Stimulated activated CD8-positive, alpha-beta memory T cell treated with anti-CD3 and anti-CD28 coated beads, Interleukin-15, amount 100 ng/mL, for 4 hours (primary cell): ENCODE data around the gene SPDYE6.
A peak's percentile ranks its signal among the peaks of the same experiment; 100 is the strongest.
"Not testable (repeated sequence)": the region's sequence is repeated elsewhere in the genome, so short reads cannot be mapped to it uniquely, and the experiment has no call there.

Experiments used
- DNase-seq, 2 donors: peaks; one replicate each; pipeline ENCODE4 v3.0.0-alpha.2; 2020; ENCODE audit warnings: low read depth in 2 of 2

Gene SPDYE6

DNA sequence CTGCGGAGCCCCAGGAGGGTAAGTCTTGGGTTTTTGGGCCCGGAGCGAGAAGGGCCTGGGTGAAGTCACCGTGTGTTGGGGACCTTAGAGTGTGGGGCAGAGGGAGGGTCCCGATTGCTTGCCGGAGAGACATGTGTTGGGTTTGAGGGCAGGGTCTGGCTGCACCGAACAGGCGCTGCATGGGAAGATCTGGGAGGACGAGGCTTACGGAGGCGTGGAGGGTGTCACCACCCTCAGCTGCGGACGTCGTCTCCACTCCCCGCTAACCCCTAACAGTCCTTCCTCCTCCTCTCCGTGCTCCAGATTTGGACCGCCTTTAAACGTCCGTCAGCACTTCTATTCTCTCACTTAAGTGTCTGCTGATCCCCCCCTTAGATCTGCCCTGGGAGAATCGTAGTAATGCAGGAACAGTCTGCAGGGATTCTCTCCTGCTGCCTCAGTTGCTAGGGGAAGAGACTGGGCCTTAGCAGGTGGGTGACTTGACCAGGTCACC is 8.2 kb upstream of the SPDYE6 start:
- not testable (repeated sequence) for DNase-seq

DNA sequence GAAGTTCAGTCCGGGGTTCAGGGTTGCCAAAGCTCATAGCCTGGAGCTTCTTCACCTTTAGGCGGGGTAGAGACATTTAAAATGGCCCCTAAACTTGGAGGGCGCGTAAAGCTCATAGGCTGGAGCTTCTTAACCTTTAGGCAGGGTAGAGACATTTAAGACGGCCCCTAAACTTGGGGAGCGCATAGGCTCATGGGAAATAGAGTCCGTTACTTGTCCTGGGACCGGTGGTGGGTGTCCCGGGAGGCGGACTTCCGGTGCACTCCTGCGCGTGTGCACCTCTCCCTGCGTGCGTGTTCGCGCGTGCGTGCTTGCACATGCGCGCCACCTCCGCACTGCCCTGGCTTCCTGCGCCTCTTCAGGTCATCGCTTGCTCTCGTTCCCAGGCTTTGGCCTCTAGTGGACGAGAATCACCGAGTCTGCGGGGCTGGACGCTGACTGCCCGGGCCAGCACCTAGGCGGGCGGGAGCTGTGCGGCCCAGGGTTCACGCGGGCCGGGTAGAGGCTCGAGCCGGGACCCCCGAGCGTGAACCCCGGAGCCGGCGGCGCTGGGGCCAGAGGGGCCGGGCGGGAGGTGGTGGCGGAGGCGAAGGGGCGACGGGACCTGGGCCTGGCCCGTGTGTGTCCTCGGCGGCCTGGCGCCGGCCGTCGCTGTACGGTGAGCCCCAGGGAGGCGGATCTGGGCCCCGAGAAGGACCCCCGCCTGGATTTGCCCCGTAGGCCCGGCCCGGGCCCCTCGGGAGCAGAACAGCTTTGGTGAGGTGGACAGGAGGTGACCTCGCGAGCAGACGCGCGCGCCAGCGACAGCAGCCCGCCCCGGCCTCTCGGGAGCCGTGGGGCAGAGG is 7.5 kb upstream of the SPDYE6 start:
- DNase-seq = peak; percentile 84 to 91

DNA sequence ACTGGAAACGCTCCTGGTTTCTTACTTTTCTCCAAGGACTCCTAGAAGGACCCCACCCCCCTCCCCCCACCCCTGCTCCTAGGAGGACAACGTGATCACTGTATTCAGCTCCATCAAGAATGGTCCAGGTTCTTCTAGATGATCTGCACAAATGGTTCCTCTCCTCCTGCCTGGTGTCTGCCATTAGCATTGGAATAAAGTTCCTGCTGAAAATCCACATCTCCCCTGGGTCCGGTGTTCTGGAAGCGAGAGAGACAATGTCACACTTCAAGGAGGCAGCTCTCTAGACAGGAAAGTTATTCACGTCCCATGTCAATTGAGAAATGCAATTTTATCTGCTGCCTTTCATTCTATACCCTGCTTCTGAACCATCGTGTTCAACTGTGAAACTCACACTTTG is 9.3 kb downstream of the SPDYE6 start:
- not testable (repeated sequence) for DNase-seq

DNA sequence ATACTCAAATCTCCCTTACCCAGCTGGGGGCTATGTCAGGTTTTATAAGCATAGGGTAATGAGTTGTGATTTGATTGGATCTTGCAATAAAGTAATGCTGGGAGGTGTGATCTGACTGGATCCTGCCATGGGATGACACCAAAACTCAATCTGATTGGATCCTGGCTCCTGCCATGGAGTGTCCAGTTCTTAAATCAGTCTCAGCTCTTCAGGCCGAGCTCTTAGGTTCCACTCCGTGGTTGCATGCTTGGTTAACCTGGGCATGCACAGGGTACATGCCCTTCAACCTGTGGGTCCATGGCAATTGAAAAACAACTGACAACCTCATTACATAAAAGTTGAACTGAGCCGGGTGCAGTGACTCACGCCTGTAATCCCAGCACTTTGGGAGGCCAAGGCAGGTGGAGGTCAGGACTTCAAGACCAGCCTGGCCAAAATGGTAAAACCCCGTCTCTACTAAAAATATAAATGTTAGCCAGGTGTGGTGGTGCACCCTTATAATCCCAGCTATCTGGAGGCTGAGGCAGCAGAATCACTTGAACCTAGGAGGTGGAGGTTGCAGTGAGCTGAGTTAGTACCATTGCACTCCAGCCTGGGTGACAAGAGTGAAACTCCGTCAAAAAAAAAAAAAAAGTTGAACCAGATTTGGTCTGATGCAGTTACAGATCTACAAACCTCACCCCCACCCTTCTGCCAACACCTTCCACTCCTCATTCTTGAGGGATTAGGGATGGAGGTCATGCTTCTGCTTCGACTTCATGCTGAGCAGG is 15.5 kb downstream of the SPDYE6 start:
- not testable (repeated sequence) for DNase-seq

DNA sequence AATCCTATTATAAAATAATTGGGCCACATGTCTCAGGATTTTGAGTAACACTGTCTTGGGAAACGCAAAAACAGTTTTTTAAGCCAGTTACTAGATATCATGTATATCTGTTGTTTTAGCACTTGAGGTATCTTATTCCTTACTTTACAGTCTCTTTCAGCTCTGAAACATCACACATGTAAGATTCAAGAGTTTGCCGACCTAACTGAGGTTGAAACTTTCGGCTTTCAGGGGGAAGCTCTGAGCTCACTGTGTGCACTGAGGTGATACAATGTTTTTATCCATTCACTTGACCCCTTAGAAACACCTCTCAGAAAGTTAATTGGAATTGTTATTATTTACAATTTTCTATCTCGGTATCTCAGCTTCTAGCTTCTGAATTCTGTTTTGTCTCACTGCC is 18.8 kb downstream of the SPDYE6 start:
- not testable (repeated sequence) for DNase-seq

DNA sequence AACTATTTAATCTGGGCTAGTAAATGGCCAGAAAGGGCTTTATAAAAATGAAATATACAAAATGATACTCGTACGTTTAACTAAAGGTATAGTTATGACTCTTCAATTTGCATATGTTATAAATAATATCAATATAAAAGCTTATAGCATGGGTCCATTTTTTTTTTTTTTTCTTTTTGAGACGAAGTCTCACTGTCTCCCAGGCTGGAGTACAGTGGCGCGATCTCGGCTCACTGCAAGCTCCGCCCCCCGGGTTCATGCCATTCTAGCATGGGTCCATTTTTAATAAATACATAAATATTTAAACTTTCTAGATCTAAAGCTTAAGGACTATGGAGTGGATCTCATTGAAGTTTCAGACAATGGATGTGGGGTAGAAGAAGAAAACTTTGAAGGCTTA is 19.2 kb downstream of the SPDYE6 start:
- DNase-seq = not testable (repeated sequence)

DNA sequence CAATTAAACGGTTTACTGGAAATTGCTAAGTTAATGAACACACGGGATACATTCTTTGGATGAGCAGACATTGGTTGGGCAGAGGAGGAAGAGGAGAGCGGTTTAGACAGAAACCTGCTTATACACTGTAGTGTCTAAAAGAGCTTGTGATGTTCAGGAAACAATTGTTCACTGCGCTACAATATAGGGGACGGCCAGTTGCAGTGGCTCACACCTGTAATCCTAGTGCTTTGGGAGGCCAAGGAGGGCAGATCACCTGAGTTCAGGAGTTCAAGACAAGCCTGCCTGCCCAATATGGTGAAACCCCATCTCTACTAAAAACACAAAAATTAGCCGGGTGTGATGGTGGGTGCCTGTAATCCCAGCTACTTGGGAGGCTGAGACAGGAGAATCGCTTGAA is 20.7 kb downstream of the SPDYE6 start:
- not testable (repeated sequence) for DNase-seq

DNA sequence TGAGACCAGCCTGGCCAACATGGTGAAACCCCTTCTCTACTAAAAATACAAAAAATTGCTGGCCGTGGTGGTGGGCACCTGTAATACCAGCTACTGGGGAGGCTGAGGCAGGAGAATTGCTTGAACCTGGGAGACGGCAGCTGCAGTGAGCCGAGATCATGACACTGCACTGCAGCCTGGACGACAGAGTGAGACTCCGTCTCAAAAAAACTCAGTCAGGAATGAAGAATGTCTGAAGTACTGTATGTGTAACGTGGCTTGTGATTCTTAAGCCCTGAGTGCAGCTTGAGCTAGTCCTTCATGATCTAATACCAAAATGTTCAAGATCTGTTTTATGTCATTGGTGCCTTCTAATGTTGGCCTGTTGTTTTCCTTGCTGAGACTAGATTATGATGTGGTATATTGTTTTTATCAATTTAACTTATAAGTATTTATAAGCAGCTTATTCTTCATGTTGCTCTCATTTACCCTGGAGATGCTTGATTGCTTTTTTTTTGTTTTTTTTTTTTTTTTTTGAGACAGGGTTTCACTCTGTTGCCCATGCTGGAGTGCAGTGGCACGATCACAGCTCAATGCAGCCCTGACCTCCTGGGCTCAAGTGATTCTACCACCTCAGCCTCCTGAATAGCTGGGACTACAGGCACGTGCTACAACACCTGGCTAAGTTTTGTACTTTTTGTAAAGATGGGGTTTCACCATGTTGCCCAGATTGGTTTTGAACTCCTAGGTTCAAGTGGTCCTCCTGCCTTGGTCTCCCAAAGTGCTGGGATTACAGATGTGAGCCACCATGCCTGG is 25.4 kb downstream of the SPDYE6 start:
- not testable (repeated sequence) for DNase-seq

DNA sequence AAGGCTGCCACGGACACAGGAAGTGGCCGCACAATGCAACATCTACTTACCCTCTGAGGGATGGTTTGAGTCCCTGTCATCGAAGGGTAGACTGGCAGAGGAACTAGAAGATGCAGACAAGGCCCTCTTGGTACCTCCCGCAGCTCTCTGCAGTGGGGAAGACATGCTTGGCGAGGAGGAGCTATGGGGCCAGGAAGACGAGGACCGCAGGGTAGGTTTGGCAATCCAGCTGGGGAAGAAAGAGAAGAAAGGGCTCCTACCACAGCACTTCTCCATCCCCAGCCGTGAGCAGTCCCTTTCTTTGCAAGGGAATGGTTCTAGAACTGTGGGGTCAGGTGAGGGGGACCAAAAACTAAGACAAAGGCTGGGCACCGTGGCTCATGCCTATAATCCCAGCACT is 26.9 kb downstream of the SPDYE6 start:
- DNase-seq = not testable (repeated sequence)

DNA sequence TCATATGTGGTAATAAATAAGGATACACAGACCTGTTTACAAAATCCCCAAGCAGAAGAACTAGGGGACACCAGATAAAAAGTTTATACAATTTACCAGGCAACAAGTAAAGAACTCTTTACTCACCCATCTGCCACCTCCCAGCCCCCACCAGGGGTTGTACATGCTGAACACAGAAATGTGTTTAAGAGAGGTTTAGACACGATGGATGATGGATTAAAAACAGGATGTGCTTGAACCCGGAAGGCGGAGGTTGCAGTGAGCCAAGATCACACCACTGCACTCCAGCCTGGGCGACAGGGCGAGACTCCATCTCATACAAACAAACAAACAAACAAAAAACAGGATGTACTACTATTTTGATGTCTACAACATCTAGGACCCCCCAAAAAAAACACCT is 27.4 kb downstream of the SPDYE6 start:
- not testable (repeated sequence) for DNase-seq

DNA sequence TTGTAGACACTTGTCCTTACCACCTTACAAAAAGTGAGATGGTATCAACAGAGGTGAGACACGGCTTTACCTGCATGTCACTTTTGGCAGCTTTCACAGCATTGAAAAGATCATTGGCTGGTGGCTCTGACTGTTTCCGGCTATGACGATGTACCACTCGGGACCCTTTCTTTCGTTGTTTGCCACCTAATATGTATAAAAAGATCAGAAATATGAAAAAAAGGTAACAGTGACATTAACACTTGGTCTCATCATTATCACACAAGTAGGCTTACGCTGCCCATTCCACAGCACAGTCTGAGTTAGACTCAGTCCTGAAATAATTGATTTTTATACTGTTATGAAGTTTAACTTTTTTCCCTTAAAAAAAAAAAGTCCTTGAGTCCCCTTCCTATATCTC is 29.1 kb downstream of the SPDYE6 start:
- DNase-seq = not testable (repeated sequence)

DNA sequence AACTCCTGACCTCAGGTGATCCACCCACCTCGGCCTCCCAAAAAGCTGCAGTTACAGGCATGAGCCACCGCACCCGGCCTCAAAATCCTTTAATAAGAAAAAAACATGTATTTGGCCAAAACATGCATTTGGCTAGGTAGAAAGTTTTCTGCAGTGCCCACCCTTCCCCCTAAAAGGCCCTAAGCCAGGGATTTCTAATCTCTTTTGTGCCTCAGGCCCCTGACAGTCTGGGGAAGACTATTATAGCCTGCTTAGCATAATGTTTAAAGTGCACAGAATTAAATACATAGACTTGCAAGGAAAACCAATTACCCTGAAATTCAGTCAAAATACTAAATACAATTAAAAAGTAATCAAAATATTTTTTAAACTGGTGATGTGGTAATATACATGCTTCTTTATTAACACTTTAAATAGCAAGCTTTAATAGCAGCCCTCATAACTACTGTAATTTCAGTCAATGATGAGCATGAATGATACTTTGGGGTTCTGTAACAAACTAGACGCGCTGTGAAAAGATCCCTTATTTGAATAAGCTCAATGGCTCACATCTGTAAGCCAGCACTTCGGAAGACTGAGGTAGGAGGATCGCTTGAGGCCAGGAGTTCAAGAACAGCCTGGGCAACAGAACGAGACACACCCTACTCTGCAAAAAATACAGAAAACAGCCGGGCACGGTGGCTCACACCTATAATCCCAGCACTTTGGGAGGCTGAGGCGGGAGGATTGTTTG is 29.9 kb downstream of the SPDYE6 start:
- DNase-seq = no peak

DNA sequence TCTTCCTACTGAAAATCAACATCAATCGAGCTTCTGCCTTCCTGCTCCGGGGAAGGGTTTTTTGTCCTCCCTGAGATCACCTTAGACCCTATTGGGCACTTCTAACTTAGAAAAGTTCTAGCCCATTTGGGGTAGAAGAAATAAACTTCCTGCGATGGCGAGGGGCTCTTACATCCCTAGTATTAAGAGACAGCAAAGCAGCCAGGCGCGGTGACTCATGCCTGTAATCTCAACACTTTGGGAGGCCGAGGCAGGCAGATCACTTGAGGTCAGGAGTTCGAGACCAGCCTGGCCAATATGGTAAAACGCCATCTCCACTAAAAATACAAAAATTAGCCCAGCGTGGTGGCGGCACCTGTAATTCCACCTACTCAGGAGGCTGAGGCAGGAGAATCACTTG is 31.1 kb downstream of the SPDYE6 start:
- not testable (repeated sequence) for DNase-seq

DNA sequence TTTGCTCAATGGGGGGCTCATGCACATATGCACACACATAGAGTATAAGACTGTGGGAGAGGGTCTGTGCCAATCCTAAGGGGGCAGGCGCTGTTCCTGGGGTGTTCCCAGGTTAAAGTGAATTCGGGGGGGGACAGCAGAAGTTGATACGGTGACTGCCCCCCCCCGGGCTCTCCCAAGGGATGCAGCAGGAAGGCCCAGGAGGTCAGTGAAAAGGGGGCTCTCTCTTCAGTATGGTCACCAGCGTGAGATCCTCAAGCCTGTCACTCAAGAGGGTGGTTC is 32.4 kb downstream of the SPDYE6 start:
- no peak for DNase-seq

DNA sequence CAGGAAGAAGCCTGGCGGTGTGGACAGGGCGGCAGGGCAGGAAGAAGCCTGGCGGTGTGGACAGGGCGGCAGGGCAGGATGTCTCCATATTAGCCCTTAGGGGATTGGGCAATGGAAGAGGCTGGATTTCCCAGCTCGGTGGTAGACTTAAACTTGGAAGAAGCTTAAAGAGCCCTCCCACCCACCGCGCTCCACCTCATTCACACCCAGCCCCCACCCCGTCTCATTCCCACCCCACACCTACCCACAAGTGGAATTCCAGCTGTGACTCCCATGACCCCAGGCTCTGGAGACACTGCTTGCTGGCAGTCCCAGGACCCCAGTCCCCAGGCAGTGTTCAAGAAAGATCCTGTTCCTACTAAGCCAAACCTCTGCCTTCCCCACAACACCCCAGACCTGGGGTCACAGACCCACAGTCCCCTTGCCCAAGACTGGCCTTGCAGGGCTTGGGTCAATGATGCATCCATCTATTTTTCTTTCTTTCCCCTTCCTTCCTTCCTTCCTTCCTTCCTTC is 34.0 kb downstream of the SPDYE6 start:
- no peak for DNase-seq

DNA sequence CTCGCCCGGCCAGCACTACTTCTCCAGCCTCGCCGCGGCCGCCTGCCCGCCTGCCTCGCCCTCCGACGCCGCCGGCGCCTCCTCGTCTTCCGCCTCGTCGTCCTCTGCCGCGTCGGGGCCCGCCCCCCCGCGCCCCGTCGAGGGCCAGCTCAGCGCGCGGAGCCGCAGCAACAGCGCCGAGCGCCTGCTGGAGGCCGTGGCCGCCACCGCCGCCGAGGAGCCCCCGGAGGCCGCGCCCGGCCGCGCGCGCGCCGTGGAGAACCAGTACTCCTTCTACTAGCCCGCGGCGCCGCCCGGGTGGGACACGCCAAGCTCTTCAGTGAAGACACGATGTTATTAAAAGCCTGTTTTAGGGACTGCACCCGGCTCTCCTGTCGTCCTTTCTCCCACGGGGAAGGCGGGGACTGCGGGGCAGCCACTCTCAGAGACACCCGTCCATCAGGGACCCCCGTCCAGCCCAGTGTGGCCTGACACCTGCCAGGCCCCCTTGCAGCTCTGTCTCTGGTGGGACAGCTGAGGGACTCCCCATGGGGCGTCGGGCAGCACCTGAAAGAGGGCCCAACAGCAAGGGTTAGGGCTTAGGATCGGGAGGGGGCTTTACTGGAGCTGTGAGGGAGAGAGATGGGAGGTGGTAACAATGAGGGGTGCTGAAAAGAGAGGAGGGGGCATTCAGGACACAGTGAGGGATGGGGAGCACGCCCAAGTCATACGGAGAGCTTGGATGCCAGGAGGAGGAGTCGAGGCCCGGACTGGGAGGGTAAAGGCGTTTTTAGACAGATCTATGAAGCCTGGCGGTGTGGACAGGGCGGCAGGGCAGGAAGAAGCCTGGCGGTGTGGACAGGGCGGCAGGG is 34.7 kb downstream of the SPDYE6 start:
- no peak for DNase-seq

DNA sequence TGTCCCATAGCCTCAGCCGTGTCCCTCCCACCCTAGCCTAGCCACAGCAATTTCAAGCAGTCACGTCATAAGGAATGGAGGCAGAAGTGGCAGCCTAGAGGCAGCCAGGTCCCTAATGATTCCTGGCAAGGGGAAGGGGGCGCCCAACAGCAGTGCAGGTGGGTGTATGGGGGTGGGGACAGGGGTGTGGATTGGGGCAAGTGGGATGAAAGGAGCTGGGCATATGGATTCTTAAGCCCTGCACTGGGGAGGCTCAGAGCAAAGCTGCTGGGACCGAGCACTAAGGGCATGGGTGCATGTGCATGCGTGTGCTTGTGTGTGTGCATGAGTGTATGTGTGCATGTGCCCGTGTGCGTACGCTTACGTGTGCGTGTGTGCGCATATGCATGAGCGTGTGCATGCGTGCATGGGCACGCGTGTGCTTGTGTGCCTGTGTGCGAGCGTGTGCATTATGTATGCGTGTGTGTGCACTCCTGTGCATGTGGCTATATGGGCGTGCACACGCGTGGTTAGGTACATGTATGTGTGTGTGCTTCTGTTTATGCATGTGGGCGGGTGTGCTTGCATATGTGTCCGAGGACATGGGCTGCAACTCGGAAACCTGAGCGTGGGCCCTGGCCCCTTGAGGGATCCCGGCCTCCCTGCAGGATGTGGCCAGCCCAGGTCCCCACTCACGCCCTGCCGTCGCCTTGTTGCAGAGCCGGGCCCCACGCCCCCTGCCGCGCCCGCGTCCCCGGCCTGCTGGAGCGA is 35.5 kb downstream of the SPDYE6 start:
- no peak for DNase-seq

DNA sequence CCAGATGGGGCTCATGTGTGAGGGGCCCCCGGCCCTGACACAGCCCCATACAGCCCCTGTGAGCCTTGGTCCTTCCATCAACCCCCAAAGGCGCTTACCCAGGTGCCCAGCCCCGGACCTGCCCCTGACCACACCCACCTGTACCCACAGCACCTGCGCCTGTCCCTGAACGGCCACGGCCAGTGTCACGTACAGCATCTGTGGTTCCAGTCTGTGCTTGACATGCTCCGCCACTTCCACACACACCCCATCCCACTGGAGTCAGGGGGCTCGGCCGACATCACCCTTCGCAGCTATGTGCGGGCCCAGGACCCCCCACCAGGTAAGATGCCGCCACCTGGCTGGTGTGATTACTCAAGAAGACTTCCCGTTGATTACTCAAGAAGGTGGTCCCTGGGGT is 36.1 kb downstream of the SPDYE6 start:
- no peak for DNase-seq

DNA sequence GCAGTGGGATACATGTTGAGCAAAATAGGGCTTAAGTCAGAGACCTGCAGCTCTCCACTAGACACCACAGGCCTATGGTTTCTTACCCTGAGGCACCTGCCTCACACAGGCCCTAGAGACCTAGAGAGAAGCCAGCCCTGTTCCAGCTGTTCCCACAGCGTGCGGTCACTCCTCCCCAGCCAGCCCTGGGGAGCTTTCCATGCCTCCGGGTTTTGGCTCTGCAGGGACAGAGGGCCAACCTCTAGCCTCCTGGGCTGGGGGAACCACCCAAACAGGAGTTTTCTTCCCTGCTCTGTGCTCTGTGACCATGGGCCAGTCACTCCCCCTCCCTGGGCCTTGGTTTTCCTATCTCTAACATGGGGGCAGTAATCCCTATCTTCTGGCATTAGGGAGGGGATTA is 36.6 kb downstream of the SPDYE6 start:
- DNase-seq = no peak
